NCI-H2107 treated with DMSO at 0.1 percent for 48 hours (cell line): ENCODE measurements around the gene PACSIN1.

Experiments used
- DNase-seq: peaks from one replicate; lab custom pipeline; 2025; ENCODE audit not compliant: unreplicated experiment; lab: John Stamatoyannopoulos, UW

The PACSIN1 gene

GRCh38 chr6:34526992-34527728, 61.3 kb downstream of the PACSIN1 start:
- DNase-seq = peak; percentile 82

GRCh38 chr6:34527751-34528670, 62.1 kb downstream of the PACSIN1 start:
- DNase-seq = no peak

- no peak for DNase-seq
Observed at GRCh38 chr6:34528996-34529664, 63.3 kb downstream of the PACSIN1 start.

- DNase-seq = no peak
Observed at GRCh38 chr6:34529665-34530327, 63.9 kb downstream of the PACSIN1 start.

GRCh38 chr6:34530753-34531365, 65.0 kb downstream of the PACSIN1 start:
- DNase-seq = no peak

- DNase-seq = no peak
Observed at GRCh38 chr6:34531580-34532201, 65.8 kb downstream of the PACSIN1 start.

GRCh38 chr6:34532230-34532629, 66.4 kb downstream of the PACSIN1 start:
- DNase-seq = no peak

GRCh38 chr6:34534146-34534545, 68.3 kb downstream of the PACSIN1 start:
- DNase-seq = no peak

GRCh38 chr6:34534656-34535055, 68.8 kb downstream of the PACSIN1 start:
- DNase-seq = no peak

- no peak for DNase-seq
Observed at GRCh38 chr6:34535199-34535598, 69.3 kb downstream of the PACSIN1 start.

GRCh38 chr6:34535646-34536045, 69.8 kb downstream of the PACSIN1 start:
- no peak for DNase-seq

- no peak for DNase-seq
Observed at GRCh38 chr6:34536251-34536958, 70.5 kb downstream of the PACSIN1 start.

GRCh38 chr6:34536959-34537848, 71.3 kb downstream of the PACSIN1 start:
- no peak for DNase-seq

- DNase-seq = no peak
Observed at GRCh38 chr6:34537922-34538550, 72.2 kb downstream of the PACSIN1 start.

GRCh38 chr6:34538581-34538980, 72.7 kb downstream of the PACSIN1 start:
- DNase-seq = no peak

- DNase-seq = no peak
Observed at GRCh38 chr6:34539181-34539580, 73.3 kb downstream of the PACSIN1 start.

GRCh38 chr6:34540222-34540621, 74.3 kb downstream of the PACSIN1 start:
- no peak for DNase-seq

- no peak for DNase-seq
Observed at GRCh38 chr6:34540841-34541240, 75.0 kb downstream of the PACSIN1 start.
